ENCODE measurements around the gene KRTAP10-6. TPM values are rescaled to one million over a fixed set of nuclear protein-coding genes. Genes with fewer than 3 reads are reported as not detected.
"Not testable (repeated sequence)": the region's sequence is repeated elsewhere in the genome, so short reads cannot be mapped to it uniquely, and the experiment has no call there.

Gene KRTAP10-6
- total RNA-seq, 6 experiments from 2014 or later = not detected

DNA sequence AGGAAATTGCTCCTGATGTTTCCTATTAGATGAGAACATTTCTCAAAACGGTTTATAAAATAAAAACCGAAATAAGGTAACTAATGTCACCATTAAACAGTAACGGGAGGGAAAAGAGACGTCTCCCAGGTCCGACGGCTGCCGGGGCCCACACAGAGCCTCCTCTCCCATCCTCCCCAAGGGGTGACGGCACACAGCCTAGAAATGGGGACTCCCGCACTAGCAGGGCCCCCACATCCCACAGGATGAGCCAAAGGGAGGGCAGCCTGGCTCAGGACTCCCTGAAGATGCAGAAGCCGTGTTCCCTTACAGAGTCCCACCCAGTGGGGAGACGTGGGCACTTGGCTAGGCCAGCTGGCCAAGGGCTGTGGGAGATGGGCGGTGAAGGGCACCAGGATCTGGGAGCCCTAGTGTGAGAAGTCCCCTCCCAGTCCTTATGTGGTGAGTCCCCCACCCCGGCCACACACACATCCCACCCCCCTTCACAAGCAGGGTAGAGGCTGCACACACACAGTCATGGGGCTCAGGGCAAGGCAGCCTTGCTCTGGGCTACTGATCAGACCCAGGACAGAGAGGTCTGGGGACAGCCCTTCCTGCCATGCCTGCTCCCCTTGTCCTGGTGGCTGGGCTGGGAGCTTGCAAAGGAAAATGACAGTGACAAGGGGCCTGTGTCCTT lies 37.0 kb downstream of the KRTAP10-6 start:
- peaks cover 4% of the 10 kb centered on the region; the same call in 1 of the 2 replicates for H3K9me3 Mint-ChIP-seq
- TF ChIP-seq, protein P1, sequence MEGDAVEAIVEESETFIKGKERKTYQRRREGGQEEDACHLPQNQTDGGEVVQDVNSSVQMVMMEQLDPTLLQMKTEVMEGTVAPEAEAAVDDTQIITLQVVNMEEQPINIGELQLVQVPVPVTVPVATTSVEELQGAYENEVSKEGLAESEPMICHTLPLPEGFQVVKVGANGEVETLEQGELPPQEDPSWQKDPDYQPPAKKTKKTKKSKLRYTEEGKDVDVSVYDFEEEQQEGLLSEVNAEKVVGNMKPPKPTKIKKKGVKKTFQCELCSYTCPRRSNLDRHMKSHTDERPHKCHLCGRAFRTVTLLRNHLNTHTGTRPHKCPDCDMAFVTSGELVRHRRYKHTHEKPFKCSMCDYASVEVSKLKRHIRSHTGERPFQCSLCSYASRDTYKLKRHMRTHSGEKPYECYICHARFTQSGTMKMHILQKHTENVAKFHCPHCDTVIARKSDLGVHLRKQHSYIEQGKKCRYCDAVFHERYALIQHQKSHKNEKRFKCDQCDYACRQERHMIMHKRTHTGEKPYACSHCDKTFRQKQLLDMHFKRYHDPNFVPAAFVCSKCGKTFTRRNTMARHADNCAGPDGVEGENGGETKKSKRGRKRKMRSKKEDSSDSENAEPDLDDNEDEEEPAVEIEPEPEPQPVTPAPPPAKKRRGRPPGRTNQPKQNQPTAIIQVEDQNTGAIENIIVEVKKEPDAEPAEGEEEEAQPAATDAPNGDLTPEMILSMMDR (IDR thresholded peaks at IDR 0.05) = no peak
- no peaks in the 10 kb centered on the region; the same call in 1 of the 2 replicates for H3K36me3 Mint-ChIP-seq (ENCODE audit: low read depth)
- H3K27me3 Mint-ChIP-seq (ENCODE audit: insufficient read depth) = peaks cover 17% of the 10 kb centered on the region
- H3K4me3 Mint-ChIP-seq = no peak overlapping the region
- no peak overlapping the region for H3K27ac Mint-ChIP-seq
- no peak for DNase-seq
- H3K4me1 Mint-ChIP-seq (ENCODE audit: low read depth) = no peaks in the 10 kb centered on the region

DNA sequence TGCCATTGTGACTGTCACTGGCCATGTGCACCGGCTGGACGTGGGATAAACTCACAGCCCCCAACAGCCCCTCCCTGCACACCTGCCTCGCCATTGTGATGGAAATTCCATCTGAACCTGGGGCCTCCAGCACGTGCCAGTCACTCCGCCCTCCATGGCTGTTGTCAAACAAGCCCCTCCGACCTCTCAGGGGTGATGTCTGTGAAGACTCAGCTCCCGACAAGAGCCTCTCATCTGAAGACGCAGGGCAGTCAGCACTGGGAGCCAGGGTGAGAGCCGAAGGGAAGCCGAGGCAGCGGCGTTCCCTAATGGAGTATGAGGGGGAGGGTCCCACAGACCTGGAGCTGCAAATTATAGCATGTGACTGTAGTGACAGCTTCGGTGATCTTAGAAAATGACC lies 39.6 kb downstream of the KRTAP10-6 start:
- no peak overlapping the region for H3K27ac Mint-ChIP-seq
- no peaks in the 10 kb centered on the region for H3K4me1 Mint-ChIP-seq (ENCODE audit: low read depth)
- no peaks in the 10 kb centered on the region; the same call in 1 of the 2 replicates for H3K36me3 Mint-ChIP-seq (ENCODE audit: low read depth)
- no peak for DNase-seq
- TF ChIP-seq, protein P1 (IDR thresholded peaks at IDR 0.05) = no peak
- H3K9me3 Mint-ChIP-seq = peaks cover 12% of the 10 kb centered on the region; the same call in 1 of the 2 replicates
- H3K27me3 Mint-ChIP-seq (ENCODE audit: insufficient read depth) = peaks cover 19% of the 10 kb centered on the region
- H3K4me3 Mint-ChIP-seq = no peak overlapping the region

DNA sequence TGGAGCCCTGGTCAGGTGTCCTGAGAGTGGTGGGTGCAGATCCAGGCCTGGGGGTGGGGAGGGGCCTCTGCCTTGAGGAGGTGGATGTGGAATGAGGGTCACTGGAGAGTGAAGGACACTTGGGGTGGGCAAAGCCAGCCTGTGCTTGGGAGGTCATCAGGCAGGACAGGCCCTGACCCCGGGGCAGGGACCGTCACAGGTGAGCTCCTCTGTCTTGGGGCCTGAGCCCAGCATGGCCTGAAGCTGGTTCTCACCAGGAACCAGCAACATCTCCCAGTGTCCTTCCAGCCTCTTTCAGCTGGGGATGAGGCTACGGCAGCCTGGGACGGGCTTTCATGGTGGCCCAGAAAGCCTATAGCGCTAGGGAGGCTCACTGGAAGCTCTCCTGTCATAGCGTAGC lies 40.2 kb downstream of the KRTAP10-6 start:
- TF ChIP-seq, protein P1 (IDR thresholded peaks at IDR 0.05) = no peak
- no peak overlapping the region for H3K4me3 Mint-ChIP-seq
- DNase-seq = no peak

DNA sequence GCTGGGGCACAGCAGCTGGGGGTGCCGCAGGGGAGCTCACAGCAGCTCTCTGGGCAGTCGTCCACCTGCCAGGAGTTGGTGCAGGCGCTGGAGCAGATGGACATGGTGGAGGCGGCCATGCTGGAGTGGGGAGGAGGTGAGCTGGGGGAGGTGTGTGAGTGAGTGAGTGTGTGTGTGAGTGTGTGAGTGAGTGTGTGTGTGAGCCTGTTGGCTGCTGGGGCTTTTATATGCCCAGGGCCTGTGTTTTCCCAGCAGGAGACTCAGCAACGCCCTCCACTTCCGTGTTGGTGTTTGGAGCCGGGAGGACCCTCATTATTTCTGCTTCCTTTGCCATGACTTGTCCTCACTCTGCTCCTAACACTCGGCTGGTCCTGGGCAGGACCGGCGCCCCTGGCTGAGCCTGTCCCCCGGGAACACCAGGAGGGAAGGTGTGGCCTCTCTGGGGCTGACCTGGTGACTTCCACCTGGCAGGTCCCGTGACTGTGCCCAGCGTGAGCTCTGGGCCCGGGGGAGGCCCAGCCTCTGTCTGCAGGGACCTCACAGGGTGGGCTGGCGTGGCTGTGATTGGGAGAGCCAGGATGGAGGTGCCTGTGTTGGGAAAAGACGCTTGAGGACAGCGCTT lies 40.9 kb downstream of the KRTAP10-6 start, which contains the start of gene KRTAP10-2:
KRTAP10-2 (minus strand) TSS at position 166 of the 622 bp plus-strand sequence; CDS start at position 119, 47 bp downstream.
- no peak within 1 kb of the TSS for H3K4me3 Mint-ChIP-seq
- H3K27ac Mint-ChIP-seq = no peak within 1 kb of the TSS
- TF ChIP-seq, protein P1 (IDR thresholded peaks at IDR 0.05) = no peak
- peaks cover 21% of the 10 kb centered on the region for H3K9me3 Mint-ChIP-seq
- peaks cover 23% of the 10 kb centered on the region for H3K27me3 Mint-ChIP-seq (ENCODE audit: insufficient read depth)
- H3K36me3 Mint-ChIP-seq (ENCODE audit: low read depth) = no peaks in the 10 kb centered on the region; the same call in 1 of the 2 replicates
- H3K4me1 Mint-ChIP-seq (ENCODE audit: low read depth) = no peaks in the 10 kb centered on the region
- DNase-seq = no peak

More for the DNA sequence above, 40.2 kb downstream of the KRTAP10-6 start:
- Mint-ChIP-seq H3K27me3 (ENCODE audit: insufficient read depth) (peaks cover 20% of the 10 kb centered on the region), H3K27ac (no peak overlapping the region), H3K4me1 (ENCODE audit: low read depth) (no peaks in the 10 kb centered on the region), H3K36me3 (ENCODE audit: low read depth) (no peaks in the 10 kb centered on the region; the same call in 1 of the 2 replicates), H3K9me3 (peaks cover 14% of the 10 kb centered on the region)

DNA sequence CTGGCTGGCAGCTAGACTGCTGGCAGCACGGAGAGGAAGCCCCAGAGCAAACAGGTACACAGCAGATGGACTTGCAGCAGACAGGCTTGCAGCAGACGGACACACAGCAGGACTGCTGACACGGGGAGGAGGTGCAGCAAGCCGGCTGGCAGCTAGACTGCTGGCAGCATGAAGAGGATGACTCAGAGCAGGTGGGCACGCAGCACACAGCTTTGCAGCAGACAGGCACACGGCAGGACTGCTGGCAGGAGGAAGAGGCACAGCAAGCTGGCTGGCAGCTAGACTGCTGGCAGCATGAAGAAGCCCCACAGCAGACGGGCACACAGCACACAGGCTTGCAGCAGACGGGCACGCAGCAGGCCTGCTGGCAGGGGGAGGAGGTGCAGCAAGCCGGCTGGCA lies 41.5 kb downstream of the KRTAP10-6 start:
- no peaks in the 10 kb centered on the region for H3K4me1 Mint-ChIP-seq (ENCODE audit: low read depth)
- TF ChIP-seq, protein P1 (IDR thresholded peaks at IDR 0.05) = no peak
- H3K36me3 Mint-ChIP-seq (ENCODE audit: low read depth) = no peaks in the 10 kb centered on the region; the same call in 1 of the 2 replicates
- peaks cover 24% of the 10 kb centered on the region for H3K27me3 Mint-ChIP-seq (ENCODE audit: insufficient read depth)
- H3K9me3 Mint-ChIP-seq = peaks cover 22% of the 10 kb centered on the region
- no peak for DNase-seq
- H3K4me3 Mint-ChIP-seq = no peak overlapping the region
- no peak overlapping the region for H3K27ac Mint-ChIP-seq

DNA sequence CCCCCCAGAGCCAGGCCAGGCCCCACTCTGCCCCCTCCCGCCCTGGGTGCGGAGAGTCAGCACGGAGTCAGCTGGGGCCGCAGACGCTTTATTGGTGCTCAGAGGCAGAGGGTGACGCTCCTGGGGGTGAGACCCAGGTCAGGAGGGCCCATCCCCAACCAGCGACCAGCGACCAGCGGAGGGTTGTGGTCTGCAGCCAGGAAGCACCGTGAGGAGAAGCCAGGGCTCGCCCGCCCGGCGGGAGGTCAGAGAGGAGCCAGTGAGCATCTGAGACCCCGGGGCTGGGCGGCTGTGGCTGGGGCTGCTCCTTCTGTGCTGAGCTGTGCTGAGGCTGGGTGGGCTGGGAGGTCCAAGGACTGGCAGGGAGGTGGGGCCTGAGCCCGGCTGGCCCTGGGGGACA lies 42.0 kb downstream of the KRTAP10-6 start:
- not testable (repeated sequence) for H3K4me1 Mint-ChIP-seq (ENCODE audit: low read depth); H3K4me3 Mint-ChIP-seq; DNase-seq; H3K27ac Mint-ChIP-seq; H3K36me3 Mint-ChIP-seq (ENCODE audit: low read depth)
- Mint-ChIP-seq H3K9me3 (peaks cover 22% of the 10 kb centered on the region), H3K27me3 (ENCODE audit: insufficient read depth) (peaks cover 24% of the 10 kb centered on the region)
